HL-60/S4 treated with phorbol 12-myristate 13-acetate at 8.2 ng/mL for 4 days and 3 days (cell line): ENCODE measurements around the gene MTA3.

Experiments
- in situ Hi-C: fragments of 300-500 bp; cut with MboI; formaldehyde crosslinking; loops from 2 replicates; pipeline ENCODE4 v1.15.0; 2022; ENCODE audit warnings: low sequenced_read_pairs

The MTA3 gene

GRCh38 chr2:42658306-42658705 lies 89.9 kb downstream of the MTA3 start:
- in situ Hi-C loops, result no loop called here

GRCh38 chr2:42659609-42660008 lies 91.2 kb downstream of the MTA3 start:
- in situ Hi-C loops, result no loop called here

- in situ Hi-C loops, result no loop called here
These were observed 94.8 kb downstream of the MTA3 start for GRCh38 chr2:42663106-42663780.

- in situ Hi-C loops, result no loop called here
These were observed 95.4 kb downstream of the MTA3 start for GRCh38 chr2:42663828-42664227.

GRCh38 chr2:42673989-42674579 lies 105.7 kb downstream of the MTA3 start:
- in situ Hi-C loops, result no loop called here

- in situ Hi-C loops, result no loop called here
These were observed 107.4 kb downstream of the MTA3 start for GRCh38 chr2:42675815-42676214.

- in situ Hi-C loops, result no loop called here
These were observed 116.9 kb downstream of the MTA3 start for GRCh38 chr2:42685303-42685702.

GRCh38 chr2:42693013-42693615 lies 124.7 kb downstream of the MTA3 start:
- in situ Hi-C loops, result no loop called here

- in situ Hi-C loops, result no loop called here
These were observed 125.5 kb downstream of the MTA3 start for GRCh38 chr2:42693688-42694479.

GRCh38 chr2:42696987-42697386 lies 128.6 kb downstream of the MTA3 start:
- in situ Hi-C loops, result no loop called here

GRCh38 chr2:42698940-42699339 lies 130.5 kb downstream of the MTA3 start:
- in situ Hi-C loops, result no loop called here

- in situ Hi-C loops, result no loop called here
These were observed 138.4 kb downstream of the MTA3 start for GRCh38 chr2:42706836-42707235.

- in situ Hi-C loops, result no loop called here
These were observed 139.7 kb downstream of the MTA3 start for GRCh38 chr2:42708179-42708578.

GRCh38 chr2:42711896-42712295 lies 143.5 kb downstream of the MTA3 start:
- in situ Hi-C loops, result no loop called here

GRCh38 chr2:42712934-42713333 lies 144.5 kb downstream of the MTA3 start:
- in situ Hi-C loops, result no loop called here

GRCh38 chr2:42713920-42714319 lies 145.5 kb downstream of the MTA3 start:
- in situ Hi-C loops, result no loop called here

GRCh38 chr2:42714686-42715085 lies 146.3 kb downstream of the MTA3 start:
- in situ Hi-C loops, result no loop called here

GRCh38 chr2:42721898-42722297 lies 153.5 kb downstream of the MTA3 start:
- in situ Hi-C loops, result no loop called here

GRCh38 chr2:42722320-42723190 lies 154.1 kb downstream of the MTA3 start:
- in situ Hi-C loops, result no loop called here

- in situ Hi-C loops, result no loop called here
These were observed 155.0 kb downstream of the MTA3 start for GRCh38 chr2:42723465-42723864.

- in situ Hi-C loops, result no loop called here
These were observed 156.5 kb downstream of the MTA3 start for GRCh38 chr2:42724886-42725285.
